WTC11 (cell line): Measurements from ENCODE around the gene TOPAZ1. TPM values are rescaled to one million over a fixed set of nuclear protein-coding genes. Genes with fewer than 3 reads are reported as not detected.

Experiments
- ATAC-seq: fragments of 200-7000 bp; cut with Tn5 transposase; 2 replicates; pipeline ENCODE4 v1.10.0; 2021; ENCODE audit warnings: mild to moderate bottlenecking, moderate library complexity
- CTCF ChIA-PET: fragments of 300-600 bp; sonication (Branson Sonifier 250); formaldehyde crosslinking; loops from one replicate; lab custom pipeline; 2021; ENCODE audit warnings: antibody characterized with exemption; lab: Charles Lee
- POLR2A ChIA-PET: fragments of 350-600 bp; sonication (Branson Sonifier 250); formaldehyde crosslinking; loops from one replicate; lab custom pipeline; 2021; ENCODE audit warnings: antibody characterized with exemption; lab: Charles Lee
- DNase-seq: peaks from one replicate; pipeline ENCODE4 v3.0.0; 2021; ENCODE audit warnings: low spot score
- H3K27ac Mint-ChIP-seq: 2 replicates; pipeline ENCODE4 v1.8.0; 2021; ENCODE audit warnings: mixed read lengths
- H3K27me3 Mint-ChIP-seq: 2 replicates; pipeline ENCODE4 v1.8.0; 2021; ENCODE audit warnings: low read depth, mild to moderate bottlenecking, moderate library complexity, mixed read lengths
- H3K36me3 Mint-ChIP-seq: 2 replicates; pipeline ENCODE4 v1.8.0; 2021; ENCODE audit warnings: mixed read lengths
- H3K4me1 Mint-ChIP-seq: 2 replicates; pipeline ENCODE4 v1.8.0; 2022; ENCODE audit warnings: mixed read lengths
- H3K4me3 Mint-ChIP-seq: 2 replicates; pipeline ENCODE4 v1.8.0; 2021; ENCODE audit warnings: mild to moderate bottlenecking, moderate library complexity, mixed read lengths
- H3K9me3 Mint-ChIP-seq: 2 replicates; pipeline ENCODE4 v1.8.0; 2021; ENCODE audit warnings: mixed read lengths
- AR ChIP-seq: fragments of 250-450 bp; sonication (Bioruptor Pico); IDR thresholded peaks from 2 replicates; pipeline ENCODE4 v1.9.0; 2021; ENCODE audit warnings: mild to moderate bottlenecking
- E2F5 ChIP-seq: sonication (generic); formaldehyde crosslinking; IDR thresholded peaks from 2 replicates; pipeline ENCODE4 v1.8.1; 2022; ENCODE audit warnings: mild to moderate bottlenecking, moderate library complexity, missing genetic modification reagents
- ETV6 ChIP-seq: sonication (generic); formaldehyde crosslinking; IDR thresholded peaks from 2 replicates; pipeline ENCODE4 v1.8.1; 2022; ENCODE audit warnings: mild to moderate bottlenecking, missing genetic modification reagents
- FOXJ3 ChIP-seq: sonication (generic); formaldehyde crosslinking; IDR thresholded peaks from 2 replicates; pipeline ENCODE4 v1.9.0; 2021; ENCODE audit warnings: missing genetic modification reagents, mild to moderate bottlenecking, borderline replicate concordance
- MAX ChIP-seq: sonication (generic); formaldehyde crosslinking; IDR thresholded peaks from 2 replicates; pipeline ENCODE4 v1.8.0; 2022; ENCODE audit warnings: mild to moderate bottlenecking, missing genetic modification reagents
- MYBL2 ChIP-seq: sonication (generic); formaldehyde crosslinking; IDR thresholded peaks from 2 replicates; pipeline ENCODE4 v1.8.1; 2023; ENCODE audit warnings: mild to moderate bottlenecking, moderate library complexity, missing genetic modification reagents
- NFATC4 ChIP-seq: fragments of 250-450 bp; sonication (Bioruptor Pico); IDR thresholded peaks from 2 replicates; pipeline ENCODE4 v1.9.0; 2021; ENCODE audit warnings: mild to moderate bottlenecking
- NFE2L1 ChIP-seq: sonication (generic); formaldehyde crosslinking; IDR thresholded peaks from 2 replicates; pipeline ENCODE4 v1.8.1; 2023; ENCODE audit warnings: missing genetic modification reagents
- NFYB ChIP-seq: sonication (generic); formaldehyde crosslinking; conservative IDR thresholded peaks from 2 replicates; pipeline ENCODE4 v1.8.0; 2022; ENCODE audit warnings: low read depth, missing genetic modification reagents
- USF2 ChIP-seq: sonication (generic); formaldehyde crosslinking; IDR thresholded peaks from 2 replicates; pipeline ENCODE4 v1.8.1; 2023; ENCODE audit warnings: mild to moderate bottlenecking, missing genetic modification reagents, moderate library complexity
- ZNF138 ChIP-seq: sonication (generic); formaldehyde crosslinking; conservative IDR thresholded peaks from 2 replicates; pipeline ENCODE4 v1.8.1; 2022; ENCODE audit warnings: mild to moderate bottlenecking, moderate library complexity, missing genetic modification reagents
- ZNF232 ChIP-seq: sonication (generic); formaldehyde crosslinking; IDR thresholded peaks from 2 replicates; pipeline ENCODE4 v1.8.0; 2022; ENCODE audit warnings: mild to moderate bottlenecking, missing genetic modification reagents
- total RNA-seq: library from RNA; stranded (reverse); gene quantifications from 3 replicates; pipeline ENCODE4 v1.2.3, GENCODE V29; 2021

Gene TOPAZ1
- total RNA-seq, 1 experiment from 2014 or later: not detected

- no peak for TF ChIP-seq MAX (CRISPR knock-in tag)
- TF ChIP-seq NFATC4 (CRISPR knock-in tag): no peak
- TF ChIP-seq AR (CRISPR knock-in tag): no peak
These were observed 12.8 kb upstream of the TOPAZ1 start (continued) for GRCh38 chr3:44228900-44229299.

- no peaks in the 10 kb centered on the region for H3K9me3 Mint-ChIP-seq
- no peak overlapping the region for H3K4me3 Mint-ChIP-seq
- no peak overlapping the region for H3K27ac Mint-ChIP-seq
- TF ChIP-seq NFYB (CRISPR knock-in tag): no peak
- CTCF ChIA-PET: no interaction called here
- H3K36me3 Mint-ChIP-seq: no peaks in the 10 kb centered on the region
- H3K27me3 Mint-ChIP-seq: peaks cover 4% of the 10 kb centered on the region; the same call in 1 of the 2 replicates
- POLR2A ChIA-PET: no interaction called here
- DNase-seq (no peak), ATAC-seq (no peak)
- peaks cover 3% of the 10 kb centered on the region for H3K4me1 Mint-ChIP-seq
These were observed 9.3 kb upstream of the TOPAZ1 start for GRCh38 chr3:44232407-44232806.

- Mint-ChIP-seq H3K36me3 (no peaks in the 10 kb centered on the region), H3K27ac (no peak overlapping the region), H3K4me1 (peaks cover 3% of the 10 kb centered on the region), H3K27me3 (peaks cover 5% of the 10 kb centered on the region; the same call in 1 of the 2 replicates), H3K9me3 (no peaks in the 10 kb centered on the region), H3K4me3 (no peak overlapping the region)
- no peak for ATAC-seq
- no peak for DNase-seq
- ChIA-PET CTCF (interaction anchor here (0.6 to 1.4 kb wide), 5 partner anchors 10 to 675 kb away, joined by 3 to 8 read pairs (median 5); no protein-coding TSS in a partner anchor), POLR2A (no interaction called here)
- no peak for TF ChIP-seq ZNF138
- no peak for TF ChIP-seq NFE2L1 (CRISPR knock-in tag)
- TF ChIP-seq ETV6 (CRISPR knock-in tag): no peak
- no peak for TF ChIP-seq AR (CRISPR knock-in tag)
- no peak for TF ChIP-seq MYBL2 (CRISPR knock-in tag)
- no peak for TF ChIP-seq USF2
- TF ChIP-seq FOXJ3 (CRISPR knock-in tag): no peak
- no peak for TF ChIP-seq E2F5 (CRISPR knock-in tag)
- no peak for TF ChIP-seq ZNF232 (CRISPR knock-in tag)
These were observed 6.9 kb upstream of the TOPAZ1 start for GRCh38 chr3:44234648-44235268.
